ENCODE results near the gene ENHO. TPM values are rescaled to one million over a fixed set of nuclear protein-coding genes. Genes with fewer than 3 reads are reported as not detected.

The ENHO gene
- polyA plus RNA-seq, 1 donor (not counting 4 experiments of a cell fraction or from before 2014, with no cell fraction given) = not detected

GRCh38 chr9:34508951-34509350, 13.8 kb downstream of the ENHO start:
- Histone ChIP-seq H3K27me3 (ENCODE audit: control insufficient read depth, extremely low read depth, insufficient read depth, low read length) (peaks cover 24% of the 10 kb centered on the region), H3K4me1 (ENCODE audit: control insufficient read depth, extremely low read depth, insufficient read depth, low read length) (no peaks in the 10 kb centered on the region), H3K79me2 (ENCODE audit: control insufficient read depth, insufficient read depth, low read length) (no peaks in the 10 kb centered on the region), H3K9me3 (ENCODE audit: control insufficient read depth, low read depth, low read length) (no peaks in the 10 kb centered on the region), H2AFZ (ENCODE audit: control insufficient read depth, low read length) (no peak overlapping the region), H3K4me2 (ENCODE audit: control insufficient read depth, extremely low read depth, insufficient read depth, low read depth, low read length) (no peak overlapping the region), H3K36me3 (ENCODE audit: control insufficient read depth in 2 of 2, extremely low read depth in 1 of 2, insufficient read depth in 2 of 2, low read length in 2 of 2) (no peaks in the 10 kb centered on the region), H3K27ac (ENCODE audit: control insufficient read depth, insufficient read depth, low read length) (no peak overlapping the region), H3K9me1 (ENCODE audit: control insufficient read depth, extremely low read depth, insufficient read depth, low read length) (no peaks in the 10 kb centered on the region), H3K4me3 (ENCODE audit: control insufficient read depth in 2 of 3, extremely low read depth in 1 of 3, insufficient read depth in 2 of 3, low read depth in 1 of 3, low read length in 3 of 3) (no peak overlapping the region), H3K9ac (ENCODE audit: control insufficient read depth, extremely low read depth, insufficient read depth, low read length) (no peak overlapping the region), H4K20me1 (ENCODE audit: control insufficient read depth, extremely low read depth, insufficient read depth, low read length) (no peaks in the 10 kb centered on the region)
- no peak for DNase-seq (ENCODE audit: low read depth, low spot score)
- dilution Hi-C loops (cut with MboI; ENCODE audit: extremely low pct_ligation_motif_present, low sequenced_read_pairs) = no loop called here
- no peak for FAIRE-seq
- TF ChIP-seq EZH2 (IDR thresholded peaks at IDR 0.05; ENCODE audit: low read length) = no peak
- TF ChIP-seq CTCF (optimal IDR thresholded peaks at IDR 0.05 in 1 of 3, IDR thresholded peaks at IDR 0.05 in 1 of 3, conservative IDR thresholded peaks at IDR 0.05 in 1 of 3; ENCODE audit: extremely low read depth in 1 of 3, insufficient read depth in 2 of 3, low read length in 3 of 3) = no peak

- H3K9me3 ChIP-seq (ENCODE audit: control insufficient read depth, low read depth, low read length) = no peaks in the 10 kb centered on the region
- no peak overlapping the region for H3K27ac ChIP-seq (ENCODE audit: control insufficient read depth, insufficient read depth, low read length)
- TF ChIP-seq EZH2 (IDR thresholded peaks at IDR 0.05; ENCODE audit: low read length) (no peak), CTCF (optimal IDR thresholded peaks at IDR 0.05 in 1 of 3, IDR thresholded peaks at IDR 0.05 in 1 of 3, conservative IDR thresholded peaks at IDR 0.05 in 1 of 3; ENCODE audit: extremely low read depth in 1 of 3, insufficient read depth in 2 of 3, low read length in 3 of 3) (no peak)
- H3K4me3 ChIP-seq (ENCODE audit: control insufficient read depth in 2 of 3, extremely low read depth in 1 of 3, insufficient read depth in 2 of 3, low read depth in 1 of 3, low read length in 3 of 3) = no peak overlapping the region
- dilution Hi-C loops (cut with MboI; ENCODE audit: extremely low pct_ligation_motif_present, low sequenced_read_pairs) = no loop called here
- H3K4me2 ChIP-seq (ENCODE audit: control insufficient read depth, extremely low read depth, insufficient read depth, low read depth, low read length) = no peak overlapping the region
- peaks cover 27% of the 10 kb centered on the region for H3K27me3 ChIP-seq (ENCODE audit: control insufficient read depth, extremely low read depth, insufficient read depth, low read length)
- no peaks in the 10 kb centered on the region for H3K79me2 ChIP-seq (ENCODE audit: control insufficient read depth, insufficient read depth, low read length)
- no peaks in the 10 kb centered on the region for H3K36me3 ChIP-seq (ENCODE audit: control insufficient read depth in 2 of 2, extremely low read depth in 1 of 2, insufficient read depth in 2 of 2, low read length in 2 of 2)
- no peak overlapping the region for H2AFZ ChIP-seq (ENCODE audit: control insufficient read depth, low read length)
- DNase-seq (ENCODE audit: low read depth, low spot score) = no peak
- no peak overlapping the region for H3K9ac ChIP-seq (ENCODE audit: control insufficient read depth, extremely low read depth, insufficient read depth, low read length)
- no peaks in the 10 kb centered on the region for H3K9me1 ChIP-seq (ENCODE audit: control insufficient read depth, extremely low read depth, insufficient read depth, low read length)
- H3K4me1 ChIP-seq (ENCODE audit: control insufficient read depth, extremely low read depth, insufficient read depth, low read length) = no peaks in the 10 kb centered on the region
- FAIRE-seq = no peak
- no peaks in the 10 kb centered on the region for H4K20me1 ChIP-seq (ENCODE audit: control insufficient read depth, extremely low read depth, insufficient read depth, low read length)
Measured at GRCh38 chr9:34508463-34508862, 14.3 kb downstream of the ENHO start.

Data from keratinocyte (primary cell).